Fibroblast of the aortic adventitia (primary cell): ENCODE data around the gene RPL31. TPM values are rescaled to one million over a fixed set of nuclear protein-coding genes. Genes with fewer than 3 reads are reported as not detected.
A peak's percentile ranks its signal among the peaks of the same experiment; 100 is the strongest.

Experiments used
- DNase-seq: peaks from one replicate; pipeline ENCODE4 v3.0.0-alpha.2; 2010; ENCODE audit warnings: low read depth
- H3K4me3 ChIP-seq: 2 replicates; pipeline ENCODE4 v1.5.1; 2011; ENCODE audit warnings: low read depth, mild to moderate bottlenecking, control low read depth, low read length, moderate library complexity
- CTCF ChIP-seq: IDR thresholded peaks from 2 replicates; pipeline ENCODE4 v1.5.1; 2011; ENCODE audit warnings: mild to moderate bottlenecking, low read length, control low read depth, inconsistent platforms; ENCODE audit not compliant: insufficient read depth
- total RNA-seq: library from RNA; depleted of rRNA; stranded (reverse); fragments of >200 nt; gene quantifications from 2 replicates; pipeline ENCODE4 v1.2.3, GENCODE V29; 2012; ENCODE audit warnings: low replicate concordance

The RPL31 gene
- total RNA-seq, 1 donor = 1,869 TPM

GRCh38 chr2:100957996-100958653, 44.0 kb upstream of the RPL31 start:
- peak; percentile 15 for TF ChIP-seq CTCF
- no peak overlapping the region for H3K4me3 ChIP-seq
- peak; percentile 98 for DNase-seq

GRCh38 chr2:100959225-100959880, 42.7 kb upstream of the RPL31 start:
- DNase-seq = peak; percentile 44
- no peak overlapping the region for H3K4me3 ChIP-seq
- no peak for TF ChIP-seq CTCF

GRCh38 chr2:100960688-100961087, 41.4 kb upstream of the RPL31 start:
- no peak for DNase-seq
- no peak overlapping the region for H3K4me3 ChIP-seq
- no peak for TF ChIP-seq CTCF

GRCh38 chr2:100962366-100963025, 39.6 kb upstream of the RPL31 start:
- DNase-seq = no peak
- no peak overlapping the region for H3K4me3 ChIP-seq
- TF ChIP-seq CTCF = no peak

GRCh38 chr2:100963026-100963375, 39.1 kb upstream of the RPL31 start:
- no peak for TF ChIP-seq CTCF
- no peak overlapping the region for H3K4me3 ChIP-seq
- DNase-seq = no peak

- TF ChIP-seq CTCF = no peak
- no peak overlapping the region for H3K4me3 ChIP-seq
- no peak for DNase-seq
These were observed 37.9 kb upstream of the RPL31 start for GRCh38 chr2:100964222-100964621.
